HepG2 (cell line): ENCODE data around the gene TUBB3. TPM values are rescaled to one million over a fixed set of nuclear protein-coding genes. Genes with fewer than 3 reads are reported as not detected.

Source experiments
- ATAC-seq: fragments of 200-7000 bp; cut with Tn5 transposase; 3 replicates; pipeline ENCODE4 v1.9.1; 2020; ENCODE audit warnings: mild to moderate bottlenecking, moderate library complexity
- BruUV-seq: library from RNA; stranded (reverse); fragments of 400-500 nt; replicated peaks from 2 replicates; lab custom pipeline; 2021; lab: Mats Ljungman, UMichigan
- CTCF ChIA-PET: fragments of 300-600 bp; formaldehyde crosslinking; extraction: SDS; loops from one replicate; lab custom pipeline; 2021; ENCODE audit warnings: low total read pairs, inconsistent platforms, low intra/inter-chr PET ratio; lab: Yijun Ruan, JAX
- POLR2A ChIA-PET: fragments of 350-600 bp; sonication (Branson Sonifier 250); formaldehyde crosslinking; loops from one replicate; lab custom pipeline; 2020; ENCODE audit warnings: antibody characterized with exemption, inconsistent platforms; lab: Yijun Ruan, JAX
- DNase-seq: peaks from one replicate; pipeline ENCODE4 v3.0.0-alpha.2; 2015; ENCODE audit warnings: low spot score
- FAIRE-seq: peaks from 3 replicates; lab custom pipeline; 2011; peaks lifted over from hg19 to GRCh38; lab: Jason Lieb, UNC
- H2AFZ ChIP-seq: one replicate; pipeline ENCODE4 v1.6.1; 2011; ENCODE audit warnings: low read length, inconsistent platforms
- H3K27ac ChIP-seq: fragments of 300-600 bp; 3 replicates; pipeline ENCODE4 v1.8.0; 2011; ENCODE audit warnings: mixed run types, mild to moderate bottlenecking, mixed read lengths, low read length, inconsistent platforms; ENCODE audit not compliant: insufficient read depth; ENCODE audit errors: extremely low read length
- H3K27me3 ChIP-seq, 2 experiments: fragments of 200-600 bp in 1 of 2; 2 replicates in 1 of 2; 3 replicates in 1 of 2; pipeline versions ENCODE4 v1.6.0 to v1.8.0; 2011; ENCODE audit warnings: low read length in 2 of 2, mild to moderate bottlenecking in 2 of 2, moderate library complexity in 2 of 2, inconsistent platforms in 1 of 2; ENCODE audit not compliant: insufficient read depth in 2 of 2, control insufficient read depth in 1 of 2
- H3K36me3 ChIP-seq, 2 experiments: fragments of 200-600 bp in 1 of 2; replicated peaks in 1 of 2; 2 replicates in 1 of 2; 3 replicates in 1 of 2; pipeline versions ENCODE4 v1.5.1 to v1.8.0; 2011; ENCODE audit warnings: low read length in 2 of 2, inconsistent platforms in 1 of 2; ENCODE audit not compliant: insufficient read depth in 2 of 2, control insufficient read depth in 1 of 2
- H3K4me1 ChIP-seq: 2 replicates; pipeline ENCODE4 v1.5.1; 2012; ENCODE audit warnings: low read length, inconsistent platforms; ENCODE audit not compliant: insufficient read depth
- H3K4me2 ChIP-seq: 2 replicates; pipeline ENCODE4 v1.6.0; 2011; ENCODE audit warnings: low read depth, low read length, inconsistent platforms
- H3K4me3 ChIP-seq, 3 experiments: fragments of 200-600 bp in 1 of 3; sonication (generic), shearing (Covaris generic) in 1 of 3; replicated peaks in 1 of 3; 2 replicates each; pipeline ENCODE4 v1.5.1; 2011 to 2016; ENCODE audit warnings: low read length in 3 of 3, inconsistent platforms in 2 of 3, low read depth in 2 of 3, mild to moderate bottlenecking in 2 of 3, control low read depth in 1 of 3, mixed read lengths in 1 of 3; ENCODE audit not compliant: insufficient read depth in 1 of 3
- H3K79me2 ChIP-seq: one replicate; pipeline ENCODE4 v1.6.1; 2011; ENCODE audit warnings: low read length, inconsistent platforms; ENCODE audit not compliant: insufficient read depth
- H3K9ac ChIP-seq: 2 replicates; pipeline ENCODE4 v1.6.0; 2011; ENCODE audit warnings: mild to moderate bottlenecking, low read depth, low read length, inconsistent platforms; ENCODE audit not compliant: insufficient read depth
- H3K9me3 ChIP-seq: 2 replicates; pipeline ENCODE4 v1.5.1; 2012; ENCODE audit warnings: mild to moderate bottlenecking, low read length
- H4K20me1 ChIP-seq: 2 replicates; pipeline ENCODE4 v1.6.0; 2011; ENCODE audit warnings: inconsistent platforms, mild to moderate bottlenecking, low read length, moderate library complexity; ENCODE audit not compliant: insufficient read depth
- AGO2 ChIP-seq: fragments of 200-400 bp; formaldehyde crosslinking; optimal IDR thresholded peaks from 2 replicates; pipeline ENCODE3; 2017; ENCODE audit warnings: mild to moderate bottlenecking, low read depth, low read length, moderate library complexity
- PCBP1 ChIP-seq: fragments of 200-400 bp; formaldehyde crosslinking; IDR thresholded peaks from 2 replicates; pipeline ENCODE4 v1.6.1; 2017; ENCODE audit warnings: mild to moderate bottlenecking, low read depth, low read length, borderline replicate concordance
- TGIF2 ChIP-seq: IDR thresholded peaks from 2 replicates; pipeline ENCODE4 v1.6.1; 2016; ENCODE audit warnings: control low read depth, missing compliant biosample characterization
- ZNF10 ChIP-seq: sonication (generic); formaldehyde crosslinking; IDR thresholded peaks from 2 replicates; pipeline ENCODE4 v1.4.0; 2020; ENCODE audit warnings: mild to moderate bottlenecking, low read depth, missing genetic modification reagents, borderline replicate concordance
- WGBS: methylation state at CpG from one replicate; pipeline ENCODE4 v1.1.6; 2017; ENCODE audit warnings: low lambda C conversion rate; 5-methylcytosine and 5-hydroxymethylcytosine counted together
- in situ Hi-C: cut with HindIII; loops from 2 replicates; pipeline ENCODE4 v1.10.0; 2017; ENCODE audit warnings: low pct_unique_long_range_greater_than_20kb; ENCODE audit not compliant: extremely low pct_ligation_motif_present
- intact Hi-C: fragments of 100-400 bp; cut with micrococcal nuclease; formaldehyde crosslinking; loops from one replicate; pipeline ENCODE4 v1.10.0; 2022; ENCODE audit not compliant: unreplicated experiment
- polyA plus RNA-seq, 8 experiments: library from polyadenylated mRNA; depleted of rRNA in 3 of 8; stranded (reverse) in 7 of 8; unstranded in 1 of 8; fragments of >200 nt; fragmentation: Illumina TruSeq in 4 of 8; extraction: Trizol in 4 of 8; gene quantifications; 2 replicates each; pipeline versions ENCODE4 v1.2.1 to v1.2.3, GENCODE V29; 2011 to 2016; ENCODE audit warnings: low read depth in 4 of 8, missing spikeins in 1 of 8, mixed read lengths in 1 of 8; ENCODE audit not compliant: insufficient read depth in 1 of 8
- total RNA-seq, 5 experiments: library from RNA; depleted of rRNA; stranded (reverse); fragments of >200 nt; fragmentation: Illumina TruSeq; extraction: Trizol; gene quantifications; 2 replicates each; pipeline ENCODE4 v1.2.3, GENCODE V29; 2016; ENCODE audit warnings: low read depth in 1 of 5

The TUBB3 gene
- total and polyA plus RNA-seq, 2 of the 13 experiments (the other 11 are each of a cell fraction or from before 2014, with no cell fraction given), result 110 to 185 TPM

DNA sequence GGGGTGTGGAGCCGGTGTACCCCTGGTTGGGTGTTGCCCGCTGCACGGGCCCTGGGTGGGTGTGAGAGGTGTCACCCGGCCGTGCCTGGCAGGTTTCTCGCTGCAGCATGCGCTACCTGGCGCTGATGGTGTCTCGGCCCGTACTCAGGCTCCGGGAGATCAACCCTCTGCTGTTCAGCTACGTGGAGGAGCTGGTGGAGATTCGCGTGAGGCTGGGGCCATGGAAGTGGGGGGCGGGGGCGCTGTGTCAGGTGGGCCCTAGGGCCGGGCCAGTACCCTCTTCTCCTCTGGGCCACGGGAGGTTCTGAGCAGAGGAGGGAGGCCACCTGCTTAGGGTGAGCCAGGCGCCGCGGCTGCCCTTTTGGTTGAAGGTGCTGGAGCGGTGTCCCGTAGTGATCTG is 38.8 kb downstream of the TUBB3 start:
- DNase-seq (no peak), ATAC-seq (no peak), FAIRE-seq (no peak)
- ChIA-PET POLR2A (no interaction called here), CTCF (no interaction called here)
- no peak overlapping the region for H3K4me3 ChIP-seq
- intact Hi-C loops, result no loop called here
- H3K36me3 ChIP-seq, result peaks cover 26 to 35% of the 10 kb centered on the region in 2 experiments
- H3K79me2 ChIP-seq, result no peaks in the 10 kb centered on the region
- H4K20me1 ChIP-seq, result no peaks in the 10 kb centered on the region
- H3K27me3 ChIP-seq, result no peaks in the 10 kb centered on the region
- H3K27ac ChIP-seq, result no peak overlapping the region
- TF ChIP-seq TGIF2 (CRISPR knock-in tag), result no peak
- peak; percentile 33 for TF ChIP-seq AGO2
- H3K4me2 ChIP-seq, result no peak overlapping the region
- H3K9ac ChIP-seq, result no peak overlapping the region
- no peaks in the 10 kb centered on the region for H3K4me1 ChIP-seq
- in situ Hi-C loops, result no loop called here
- H2AFZ ChIP-seq, result no peak overlapping the region
- 95% methylated on average over 23 of the region's 23 CpGs for WGBS
- H3K9me3 ChIP-seq, result no peaks in the 10 kb centered on the region
- no TSS peak for BruUV-seq

DNA sequence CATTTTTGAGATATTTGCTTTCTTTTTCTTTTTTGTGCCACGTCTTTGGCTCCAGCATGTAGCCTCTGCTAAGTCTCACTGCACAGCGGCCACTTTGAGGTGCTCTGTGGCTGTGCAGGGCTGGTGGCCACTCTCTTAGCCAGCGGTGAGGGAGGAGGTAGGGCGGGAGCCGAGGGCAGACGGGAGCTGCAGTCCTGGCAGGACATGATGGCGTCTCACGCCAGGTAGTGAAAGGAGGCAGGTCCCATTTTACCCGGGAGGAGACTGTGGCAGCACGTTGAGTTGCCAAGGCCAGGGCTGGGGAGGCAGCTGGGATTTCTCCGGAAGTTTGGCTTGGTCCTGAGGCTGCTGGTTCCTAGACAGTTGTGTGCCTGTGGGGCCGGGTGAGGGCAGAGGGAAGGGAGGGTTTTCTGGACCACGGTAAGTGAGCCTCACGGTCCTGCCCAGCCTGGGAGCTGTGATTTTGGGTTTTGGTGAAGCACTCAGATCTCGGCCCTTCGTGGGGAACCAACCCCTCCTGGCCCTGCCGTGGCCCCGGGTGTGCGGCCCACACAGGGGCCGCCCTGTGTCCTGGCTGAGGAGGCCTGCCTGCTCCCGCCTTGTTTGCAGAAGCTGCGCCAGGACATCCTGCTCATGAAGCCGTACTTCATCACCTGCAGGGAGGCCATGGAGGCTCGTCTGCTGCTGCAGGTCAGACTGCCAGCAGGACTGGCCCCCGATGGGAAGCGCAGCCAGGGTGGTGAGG is 39.8 kb downstream of the TUBB3 start:
- CTCF ChIA-PET, result no interaction called here
- no peak for DNase-seq
- Histone ChIP-seq H3K27me3 (no peaks in the 10 kb centered on the region), H3K36me3 (peaks cover 22 to 26% of the 10 kb centered on the region in 2 experiments; a peak in 4 of 5 replicates)
- no peak for FAIRE-seq
- no TSS peak for BruUV-seq
- TF ChIP-seq ZNF10 (CRISPR knock-in tag) (no peak), PCBP1 (0 out of 2 replicates have a peak, but pooled peaks have one; percentile 36)
- TF ChIP-seq, all 625 proteins: peak for 1
- POLR2A ChIA-PET, result interaction anchor here (1.0 kb wide), 1 partner anchor 10 kb away, joined by 3 read pairs; no protein-coding TSS in a partner anchor
- H2AFZ ChIP-seq, result no peak overlapping the region
- H3K27ac ChIP-seq, result no peak overlapping the region
- H4K20me1 ChIP-seq, result no peaks in the 10 kb centered on the region
- 91% methylated on average over 18 of the region's 26 CpGs for WGBS
- no peak for ATAC-seq
- intact Hi-C loops (no loop called here), in situ Hi-C loops (no loop called here)
- no peaks in the 10 kb centered on the region for H3K4me1 ChIP-seq
- H3K79me2 ChIP-seq, result no peaks in the 10 kb centered on the region
- H3K4me3 ChIP-seq, result no peak overlapping the region
- no peaks in the 10 kb centered on the region for H3K9me3 ChIP-seq
- H3K4me2 ChIP-seq, result no peak overlapping the region
- H3K9ac ChIP-seq, result no peak overlapping the region
